HG02798 (cell line): Measurements from ENCODE around the gene SDK2.

Source experiments
- ATAC-seq: cut with Tn5 transposase; IDR thresholded peaks from one replicate; pipeline ENCODE4 v1.9.1; 2021; ENCODE audit warnings: mild to moderate bottlenecking; ENCODE audit not compliant: unreplicated experiment, poor library complexity

SDK2 gene

GRCh38 chr17:73411313-73411747 is 232.9 kb downstream of the SDK2 start:
- no peak for ATAC-seq

DNA sequence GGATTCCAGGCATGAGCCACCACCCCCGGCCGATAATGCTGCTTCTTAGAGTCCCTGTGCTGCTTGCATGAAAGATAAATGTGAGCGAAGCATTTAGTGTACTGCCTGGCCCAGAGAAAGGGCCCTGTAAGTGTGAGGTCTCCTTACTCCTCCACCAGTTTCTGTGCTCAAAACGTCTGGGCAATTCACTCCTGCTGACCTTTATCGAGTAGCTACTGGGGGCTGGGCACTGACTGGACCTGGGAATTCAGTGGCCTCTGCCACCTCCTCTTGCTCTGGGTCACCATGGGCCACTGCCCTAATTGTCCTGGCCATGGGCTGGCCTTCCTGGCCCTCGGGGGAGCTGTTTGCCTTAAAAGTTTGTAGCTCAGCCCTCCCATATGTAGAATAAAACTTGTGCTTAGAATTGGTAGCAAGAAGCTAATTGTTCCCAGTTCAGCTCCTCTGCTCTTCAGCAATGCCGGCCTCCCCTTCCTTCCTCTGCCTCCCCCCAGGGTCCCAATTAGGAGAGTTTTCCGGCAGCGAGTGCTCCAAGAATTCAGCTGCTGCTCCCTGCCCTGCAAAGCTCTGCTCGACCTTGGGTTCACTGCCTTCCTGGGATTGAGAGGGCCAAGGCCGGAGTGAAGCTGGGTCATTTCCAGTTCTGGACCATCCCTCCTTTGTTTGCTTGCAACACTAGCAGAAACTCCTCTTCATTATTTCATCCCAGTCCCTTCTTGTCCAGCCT is 233.5 kb downstream of the SDK2 start:
- ATAC-seq: no peak

DNA sequence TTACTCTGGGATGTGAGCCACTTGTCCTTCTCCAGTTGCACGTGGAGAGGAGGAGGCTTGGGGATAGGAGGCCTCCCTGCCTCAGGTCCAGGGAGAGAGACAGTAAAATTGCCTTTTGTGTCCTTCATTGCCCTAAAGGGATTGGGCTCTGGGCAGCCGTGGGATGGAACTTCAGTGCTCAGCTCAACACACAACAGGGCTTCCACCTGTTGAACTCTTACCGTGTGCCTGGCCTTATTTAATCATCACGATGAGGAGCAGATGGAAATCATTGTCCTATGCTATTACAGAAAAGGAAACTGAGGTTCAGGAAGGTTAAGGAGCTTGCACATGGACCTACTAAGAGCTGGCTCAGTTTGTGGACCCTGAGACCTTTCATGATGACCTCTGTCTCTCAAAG is 240.0 kb downstream of the SDK2 start:
- ATAC-seq: no peak

- ATAC-seq: no peak
Measured at GRCh38 chr17:73402466-73402865, 241.8 kb downstream of the SDK2 start.

GRCh38 chr17:73401911-73402310 is 242.3 kb downstream of the SDK2 start:
- ATAC-seq: no peak

DNA sequence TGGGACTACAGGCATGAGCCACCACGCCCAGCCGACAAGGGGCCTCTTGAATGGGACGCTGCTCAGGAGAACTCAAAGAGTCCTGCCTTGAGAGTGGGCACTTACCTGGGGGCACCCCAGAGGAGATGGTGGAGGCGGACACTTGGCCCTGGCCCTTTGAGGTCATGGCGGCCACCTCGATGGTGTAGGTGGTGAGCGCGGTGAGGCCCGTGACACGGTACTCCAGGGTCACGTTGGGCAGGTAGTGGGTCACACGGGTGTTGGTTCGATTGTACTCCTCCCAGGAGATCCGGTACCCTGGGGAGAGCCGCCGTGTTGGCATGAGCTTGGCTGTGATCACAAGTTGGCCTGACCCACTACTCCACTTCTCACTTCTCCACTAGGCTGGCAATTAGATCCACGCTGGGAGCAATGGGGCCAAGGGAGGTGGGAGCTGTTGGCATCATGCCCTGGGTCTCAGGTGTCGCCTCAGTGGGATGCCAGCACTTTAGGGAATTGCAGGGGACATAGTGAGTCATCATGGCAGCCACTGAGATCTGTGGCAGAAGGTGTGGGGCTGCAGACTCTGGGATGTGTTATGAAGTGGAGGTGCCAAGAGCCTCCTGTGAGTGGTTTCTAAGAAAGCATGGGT is 243.2 kb downstream of the SDK2 start:
- no peak for ATAC-seq

- ATAC-seq: no peak
Measured at GRCh38 chr17:73399056-73399455, 245.2 kb downstream of the SDK2 start.

DNA sequence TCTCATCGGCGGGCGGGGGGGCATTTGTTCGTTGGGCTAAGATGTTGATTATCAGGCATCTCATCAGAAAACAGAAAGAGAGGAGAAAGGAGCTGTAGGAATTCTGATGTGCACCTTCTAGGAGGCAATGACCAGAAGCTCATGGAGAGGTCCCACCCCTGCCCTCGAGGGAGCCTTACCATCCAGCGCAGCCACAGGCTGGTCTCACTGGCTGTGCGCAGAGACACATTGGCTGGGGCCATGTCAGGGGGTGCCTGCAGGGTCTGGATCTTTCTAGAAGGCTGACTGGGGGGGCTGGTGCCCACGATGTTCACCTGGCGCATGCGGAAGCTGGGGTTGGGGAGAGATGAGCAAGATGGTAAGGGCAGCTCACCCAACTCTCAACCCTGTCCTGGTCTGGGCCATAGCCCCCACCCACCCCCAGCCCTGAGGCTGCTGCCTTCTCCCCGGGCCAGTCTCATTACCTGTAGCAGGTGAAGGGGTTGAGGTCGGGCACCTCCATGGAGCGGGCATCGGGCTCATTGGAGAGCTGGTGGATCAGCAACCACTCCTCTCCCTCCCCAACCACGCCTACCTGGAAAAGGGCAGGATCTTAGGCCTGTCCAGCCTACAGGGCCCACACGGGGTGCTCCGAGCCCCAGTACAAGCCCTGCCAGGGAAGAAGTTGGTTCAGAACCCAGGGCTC is 246.2 kb downstream of the SDK2 start:
- ATAC-seq: no peak

DNA sequence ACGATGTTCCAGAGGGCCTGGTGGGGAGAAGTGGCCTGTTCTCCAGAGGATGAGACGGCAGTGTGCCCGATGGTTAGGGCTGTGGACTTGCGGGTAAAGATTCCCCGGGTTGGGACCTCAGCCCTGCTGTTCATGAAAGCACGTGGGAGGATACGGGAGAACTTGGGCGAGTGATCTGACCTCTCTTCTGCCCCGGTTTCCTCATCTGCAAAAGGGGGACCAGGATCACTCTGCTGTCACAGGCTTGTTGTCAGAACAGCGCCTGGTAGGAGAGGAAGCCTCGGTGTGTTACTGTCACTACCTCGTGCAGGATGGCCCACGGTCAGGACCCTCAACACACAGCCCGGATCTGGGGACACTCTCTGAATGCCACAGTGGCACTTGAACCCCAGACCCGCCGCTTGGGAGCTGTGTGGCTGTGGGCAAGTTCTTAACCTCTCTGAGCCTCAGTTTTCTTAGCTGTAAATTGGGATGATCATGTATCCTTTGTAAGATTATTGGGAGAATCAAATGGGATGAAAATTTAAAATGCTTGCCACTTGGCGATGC is 246.9 kb downstream of the SDK2 start:
- no peak for ATAC-seq

DNA sequence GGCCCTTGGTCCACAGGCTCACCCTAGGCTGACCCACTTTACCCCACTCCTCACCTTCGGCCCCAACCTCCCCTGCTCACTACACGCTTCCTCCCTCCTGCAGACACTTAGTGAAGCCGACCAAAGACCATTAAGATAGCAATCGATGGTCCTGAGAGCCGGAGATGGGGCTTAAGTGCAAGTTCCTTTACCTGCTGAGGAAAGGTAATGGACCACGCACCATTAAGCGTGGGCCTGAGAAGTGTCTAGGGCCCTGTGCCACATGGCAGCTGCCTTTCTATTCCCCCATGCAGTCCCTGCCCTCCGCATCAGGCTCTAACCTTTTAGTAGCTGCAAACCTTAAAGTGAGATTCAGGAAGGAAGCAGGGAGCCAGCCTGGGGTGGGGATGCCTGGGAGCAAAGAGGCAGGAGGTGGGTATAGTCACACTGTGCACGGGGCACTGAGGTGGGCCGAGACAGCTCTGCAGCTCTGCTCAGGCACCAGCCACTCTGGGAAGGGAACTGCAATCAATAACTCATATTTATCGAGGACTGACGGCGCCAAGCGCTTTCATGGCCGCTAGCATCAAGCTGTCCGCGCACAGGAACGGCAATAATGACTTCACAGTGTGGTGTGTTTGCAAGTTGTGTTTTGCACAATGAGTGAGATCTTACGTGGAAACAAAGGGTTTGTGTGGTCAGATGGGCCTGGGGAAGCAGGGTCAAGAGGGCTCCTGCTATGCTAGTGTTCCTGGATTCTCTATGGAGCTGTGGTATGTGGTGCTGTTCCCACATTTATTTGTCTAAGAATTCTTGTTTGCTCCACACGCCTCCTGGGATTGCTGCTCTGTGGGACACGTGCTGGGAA is 247.6 kb downstream of the SDK2 start:
- no peak for ATAC-seq

- no peak for ATAC-seq
Measured at GRCh38 chr17:73394512-73395450, 249.5 kb downstream of the SDK2 start.

- ATAC-seq: no peak
Measured at GRCh38 chr17:73393962-73394361, 250.3 kb downstream of the SDK2 start.

- ATAC-seq: no peak
Measured at GRCh38 chr17:73393381-73393780, 250.9 kb downstream of the SDK2 start.

DNA sequence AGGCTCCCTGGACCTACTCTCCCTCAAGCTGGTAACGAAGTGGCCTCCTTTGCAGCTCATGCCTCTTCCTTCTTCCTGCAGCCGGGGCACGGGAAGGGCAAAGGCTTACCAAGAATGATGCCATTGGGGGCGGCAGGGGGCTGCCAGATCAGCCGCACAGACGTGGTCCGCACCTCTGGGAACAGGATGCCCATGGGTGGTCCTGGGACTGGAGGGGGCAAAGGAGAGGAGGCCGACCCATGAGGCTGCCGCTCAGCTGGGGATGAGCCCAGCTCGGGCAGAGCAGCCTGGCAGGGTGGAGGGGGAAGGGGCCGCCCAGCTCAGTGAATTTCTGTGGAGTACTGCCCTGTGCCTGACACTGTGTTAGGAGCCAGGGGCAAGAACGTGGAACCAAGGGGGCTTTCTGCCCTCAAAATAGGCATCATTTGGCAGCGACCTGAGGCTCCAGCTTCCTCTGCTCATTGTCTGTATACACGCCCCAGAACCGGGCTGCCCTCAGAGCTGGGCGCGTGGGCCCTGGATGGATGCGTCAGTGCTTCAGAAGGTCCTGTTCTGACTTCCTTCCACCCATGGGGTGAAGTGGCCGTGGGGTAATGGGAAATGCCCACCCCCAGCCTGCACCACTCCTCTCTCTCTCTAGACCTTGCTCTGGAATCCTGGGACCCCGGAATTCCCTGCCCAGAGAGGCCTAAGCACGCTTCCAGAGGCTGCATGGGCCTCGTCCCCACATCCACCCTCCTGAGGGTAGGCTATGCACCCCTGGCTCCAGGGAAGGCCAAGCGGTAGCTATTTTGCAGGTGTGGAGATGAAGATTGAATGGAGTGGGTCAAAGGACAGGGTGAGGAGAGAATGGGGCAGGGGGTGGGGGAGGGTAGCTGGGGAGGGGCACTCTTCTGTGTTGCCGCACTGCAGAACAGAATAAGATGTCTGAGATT is 252.6 kb downstream of the SDK2 start:
- ATAC-seq: no peak

DNA sequence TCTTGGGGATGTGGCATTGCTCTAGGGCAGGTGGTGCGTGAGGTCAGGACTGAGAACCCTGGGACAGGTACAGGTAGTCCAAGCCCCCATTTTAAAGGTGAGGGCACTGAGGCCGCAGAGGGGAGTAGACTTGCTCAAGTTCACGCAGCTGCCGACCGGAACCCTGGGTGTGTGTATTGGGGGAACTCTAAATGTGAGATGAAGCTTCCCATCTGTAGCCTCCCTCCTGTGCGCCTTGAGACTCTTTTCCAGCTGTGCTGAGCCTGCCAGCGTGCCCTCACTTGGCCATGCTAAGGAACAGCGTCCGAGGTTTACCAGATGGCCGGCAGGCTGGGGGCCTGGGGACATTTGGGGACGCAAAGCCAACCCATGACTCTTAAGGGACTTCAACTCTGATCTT is 253.4 kb downstream of the SDK2 start:
- no peak for ATAC-seq

GRCh38 chr17:73390221-73390620 is 254.0 kb downstream of the SDK2 start:
- ATAC-seq: no peak

GRCh38 chr17:73389411-73389810 is 254.8 kb downstream of the SDK2 start:
- ATAC-seq: no peak

- ATAC-seq: no peak
Measured at GRCh38 chr17:73388578-73388905, 255.7 kb downstream of the SDK2 start.
